Measurements from ENCODE around the gene SCRT2. TPM values are rescaled to one million over a fixed set of nuclear protein-coding genes. Genes with fewer than 3 reads are reported as not detected.

SCRT2 gene
- total and polyA plus RNA-seq, 9 donors, result not detected

GRCh38 chr20:622161-622560 is 53.4 kb downstream of the SCRT2 start:
- Histone ChIP-seq H3K27me3 (no peaks in the 10 kb centered on the region), H3K36me3 (no peaks in the 10 kb centered on the region), H3K9me3 (peaks cover 0 to 8% of the 10 kb centered on the region in 2 donors)

GRCh38 chr20:621125-621756 is 54.4 kb downstream of the SCRT2 start:
- TF ChIP-seq CTCF (IDR thresholded peaks at IDR 0.05) (no peak), POLR2A (IDR thresholded peaks at IDR 0.05) (no peak), EP300 (IDR thresholded peaks at IDR 0.05) (no peak)
- Histone ChIP-seq H3K27me3 (no peaks in the 10 kb centered on the region), H3K27ac (no peak overlapping the region), H3K4me3 (no peak overlapping the region), H3K4me1 (ENCODE audit: insufficient read depth) (no peaks in the 10 kb centered on the region), H3K36me3 (no peaks in the 10 kb centered on the region), H3K9me3 (peaks cover 0 to 8% of the 10 kb centered on the region in 2 donors)
- intact Hi-C loops (cut with DNase I), result no loop called here
- WGBS, 3 donors, result 46 to 50% (median 48%) methylated on average over 5 of the region's 5 CpGs
- DNase-seq, result no peak

More at GRCh38 chr20:622161-622560, 53.4 kb downstream of the SCRT2 start:
- H3K27ac ChIP-seq, result no peak overlapping the region
- no peak overlapping the region for H3K4me3 ChIP-seq
- DNase-seq, result no peak
- H3K4me1 ChIP-seq (ENCODE audit: insufficient read depth), result no peaks in the 10 kb centered on the region
- no peak for TF ChIP-seq CTCF (IDR thresholded peaks at IDR 0.05)
- no peak for TF ChIP-seq EP300 (IDR thresholded peaks at IDR 0.05)
- TF ChIP-seq POLR2A (IDR thresholded peaks at IDR 0.05), result no peak
- intact Hi-C loops (cut with DNase I), result no loop called here
- 69 to 80% (median 76%) methylated on average over 7 of the region's 7 CpGs for WGBS, 3 donors

GRCh38 chr20:620246-620645 is 55.4 kb downstream of the SCRT2 start:
- peaks cover 0 to 8% of the 10 kb centered on the region in 2 donors for H3K9me3 ChIP-seq
- intact Hi-C loops (cut with DNase I), result no loop called here
- no peak overlapping the region for H3K27ac ChIP-seq
- no peak overlapping the region for H3K4me3 ChIP-seq
- no peak for DNase-seq
- no peaks in the 10 kb centered on the region for H3K36me3 ChIP-seq
- TF ChIP-seq POLR2A (IDR thresholded peaks at IDR 0.05), result no peak
- TF ChIP-seq EP300 (IDR thresholded peaks at IDR 0.05), result no peak
- no peak for TF ChIP-seq CTCF (IDR thresholded peaks at IDR 0.05)
- WGBS, 3 donors, result 15 to 19% (median 17%) methylated on average over 7 of the region's 7 CpGs
- H3K4me1 ChIP-seq (ENCODE audit: insufficient read depth), result no peaks in the 10 kb centered on the region
- H3K27me3 ChIP-seq, result no peaks in the 10 kb centered on the region

- intact Hi-C loops (cut with DNase I), result no loop called here
- WGBS, 3 donors, result 77 to 80% (median 78%) methylated on average over 5 of the region's 5 CpGs
- Histone ChIP-seq H3K4me3 (no peak overlapping the region), H3K27ac (no peak overlapping the region), H3K4me1 (ENCODE audit: insufficient read depth) (no peaks in the 10 kb centered on the region), H3K9me3 (peaks cover 0 to 8% of the 10 kb centered on the region in 2 donors), H3K27me3 (no peaks in the 10 kb centered on the region), H3K36me3 (no peaks in the 10 kb centered on the region)
- TF ChIP-seq CTCF (IDR thresholded peaks at IDR 0.05) (no peak), EP300 (IDR thresholded peaks at IDR 0.05) (no peak), POLR2A (IDR thresholded peaks at IDR 0.05) (no peak)
- no peak for DNase-seq
Observed at GRCh38 chr20:618980-619379, 56.6 kb downstream of the SCRT2 start.

Data from ovary (tissue), 9 donors.